HG03039 (cell line): Measurements from ENCODE around the gene UTP11.
A peak's percentile ranks its signal among the peaks of the same experiment; 100 is the strongest.
"Not testable (repeated sequence)": the region's sequence is repeated elsewhere in the genome, so short reads cannot be mapped to it uniquely, and the experiment has no call there.

Experiments used
- ATAC-seq: cut with Tn5 transposase; IDR thresholded peaks from one replicate; pipeline ENCODE4 v1.9.1; 2021; ENCODE audit warnings: mild to moderate bottlenecking, moderate library complexity; ENCODE audit not compliant: unreplicated experiment

The UTP11 gene

DNA sequence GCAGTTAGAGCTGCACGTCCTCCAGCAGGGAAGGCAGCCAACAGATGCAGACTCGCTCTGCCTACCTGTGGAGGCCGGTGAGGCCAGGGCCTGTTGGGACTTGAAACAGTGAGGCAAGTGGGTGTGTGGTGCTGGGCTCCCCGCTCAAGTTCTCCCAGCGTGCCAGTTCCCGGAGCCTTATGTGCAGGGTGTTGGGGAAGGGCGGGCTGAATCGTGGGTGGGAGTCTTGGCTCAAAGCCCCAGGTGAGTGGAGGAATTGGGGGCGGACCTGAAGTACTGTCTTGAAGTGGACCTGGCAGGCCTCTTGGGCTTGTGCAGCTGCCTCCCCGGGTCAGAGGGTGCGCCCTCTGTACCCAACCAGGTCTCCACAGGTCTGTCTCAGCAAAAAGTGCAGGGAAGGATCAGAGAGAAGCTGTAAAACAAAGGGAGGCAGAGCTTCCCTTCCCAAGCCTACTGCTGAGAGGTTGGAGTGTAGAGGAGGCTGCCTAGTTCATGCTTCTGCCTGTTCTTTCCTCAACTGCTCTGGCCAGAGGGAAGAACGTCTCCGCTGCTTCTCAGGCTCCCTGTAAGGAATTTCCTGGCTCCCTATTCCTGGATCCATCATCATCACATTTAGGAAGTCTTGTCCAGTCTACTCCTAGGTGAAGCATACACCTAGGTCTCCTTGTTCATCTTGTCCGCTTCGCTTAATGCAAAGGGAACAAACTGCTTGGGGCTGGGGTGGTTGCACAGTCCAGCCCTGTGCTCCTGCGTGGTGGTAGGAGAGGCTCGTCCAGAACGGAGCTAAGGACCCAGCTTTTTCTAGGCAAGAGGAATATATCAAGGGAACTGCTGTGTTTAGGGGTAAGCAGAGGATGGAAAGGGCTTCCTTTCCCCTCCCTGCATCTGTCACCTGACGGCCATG is 14.9 kb downstream of the UTP11 start:
- ATAC-seq = no peak

DNA sequence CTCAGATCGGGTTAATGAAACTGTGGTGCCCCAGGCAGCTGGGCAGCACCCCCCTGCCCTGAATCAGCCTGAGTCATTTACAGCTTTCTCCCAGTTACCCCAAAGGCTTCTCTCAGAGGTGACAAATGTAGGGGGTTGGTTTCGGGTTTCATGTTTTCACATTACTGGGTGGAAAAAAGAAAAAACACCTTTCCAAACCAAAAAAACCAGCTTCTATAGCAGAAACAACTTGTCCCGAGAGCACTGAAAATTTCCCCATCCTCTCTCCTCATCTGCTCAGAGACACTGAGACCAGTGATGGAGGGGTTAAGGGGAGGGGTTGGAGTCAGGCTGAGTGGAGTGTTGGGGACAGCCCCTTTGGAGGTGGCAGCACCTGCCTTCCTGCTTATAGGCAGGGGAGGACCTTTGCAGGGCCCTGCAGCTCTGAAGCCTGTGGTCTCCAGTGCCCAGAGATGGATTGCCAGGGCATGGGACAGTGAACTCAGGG is 15.6 kb downstream of the UTP11 start:
- ATAC-seq = peak; percentile 69

DNA sequence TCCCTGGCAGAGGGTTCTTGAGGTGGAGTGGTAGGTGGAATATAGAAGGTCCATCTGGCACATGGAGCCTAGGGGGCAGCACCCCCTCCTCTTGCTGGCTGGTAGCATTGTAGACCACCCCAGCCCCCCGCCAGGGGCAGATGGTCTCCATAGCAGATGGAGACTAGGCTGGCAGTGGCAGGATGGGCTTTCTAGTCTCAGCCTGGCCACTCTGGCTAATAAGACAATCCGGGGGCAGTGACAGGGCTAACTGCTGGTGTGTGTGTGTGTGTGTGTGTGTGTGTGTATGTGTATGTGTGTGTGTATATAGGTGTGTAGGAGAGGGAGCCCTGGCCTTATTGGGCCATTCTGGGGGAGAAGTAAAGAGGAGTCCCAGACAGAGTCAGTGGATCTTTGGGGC is 16.1 kb downstream of the UTP11 start:
- no peak for ATAC-seq

DNA sequence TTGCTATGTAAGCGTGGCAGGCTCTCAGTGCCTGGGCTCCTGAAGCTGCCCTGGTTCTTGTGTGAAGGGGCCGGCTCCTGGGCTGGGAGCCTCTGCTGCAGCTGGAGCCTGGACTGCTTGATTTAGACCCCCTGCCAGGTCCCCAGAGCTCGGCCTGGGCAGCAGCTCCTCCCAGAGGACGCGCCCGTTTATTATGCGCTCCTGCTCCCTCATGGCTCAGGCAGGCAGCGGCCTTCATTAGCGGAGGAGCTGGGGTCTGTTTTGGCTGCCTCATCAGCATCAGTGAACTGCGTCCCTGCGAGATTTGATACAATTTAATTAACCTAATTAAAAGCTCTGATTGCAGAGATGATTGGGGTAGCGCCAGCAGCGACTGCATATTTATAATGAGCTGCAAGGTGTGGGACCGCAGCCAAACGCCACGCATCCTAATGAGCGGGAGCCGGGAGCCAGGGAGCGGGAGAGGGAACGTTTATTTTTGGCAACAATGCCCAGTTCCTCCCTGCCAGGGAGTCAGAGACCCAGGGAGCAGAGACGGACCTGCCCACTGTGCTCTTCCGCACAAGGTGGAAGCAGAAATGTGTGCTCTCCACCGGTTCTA is 16.6 kb downstream of the UTP11 start:
- ATAC-seq = no peak

DNA sequence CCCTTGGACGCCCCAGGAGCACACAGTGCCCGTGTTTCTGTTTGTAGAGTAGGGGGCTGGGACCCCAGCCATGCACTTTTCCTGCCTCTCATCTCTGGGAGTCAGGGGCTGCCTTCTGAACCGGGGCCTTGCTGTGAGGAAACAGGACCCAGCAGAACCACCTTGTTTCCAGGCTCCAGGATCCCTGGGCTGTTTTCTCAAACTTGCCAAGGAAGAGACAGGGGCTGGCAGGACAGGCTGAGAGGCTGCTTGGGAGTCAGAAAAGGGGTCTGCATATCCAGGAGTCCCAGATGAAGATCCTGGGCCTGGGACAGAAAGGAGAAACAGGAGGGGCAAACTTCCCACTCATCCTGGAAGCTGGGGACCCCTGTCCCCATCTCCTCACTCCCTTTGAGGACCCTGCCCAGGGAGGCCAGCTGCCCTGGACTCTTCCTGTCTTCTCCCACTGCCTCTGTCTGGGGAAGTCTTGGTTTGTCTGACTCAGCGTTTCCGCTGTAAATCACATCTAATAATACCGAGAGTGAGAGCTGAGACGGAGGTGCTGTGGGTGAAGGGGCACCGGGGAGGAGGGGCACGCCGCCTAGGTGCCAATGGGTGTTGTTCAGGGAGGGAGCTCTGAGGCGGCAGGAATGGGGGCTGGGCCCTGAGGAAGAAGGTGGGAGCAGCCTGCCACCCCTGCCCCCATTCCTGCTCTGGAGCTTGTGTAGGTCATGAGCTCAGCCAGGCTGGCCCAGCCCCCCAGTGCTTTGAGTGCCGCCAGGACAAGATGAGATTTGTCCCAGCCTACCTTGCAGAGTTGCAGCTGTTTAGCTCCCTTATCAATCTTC is 17.4 kb downstream of the UTP11 start:
- no peak for ATAC-seq

DNA sequence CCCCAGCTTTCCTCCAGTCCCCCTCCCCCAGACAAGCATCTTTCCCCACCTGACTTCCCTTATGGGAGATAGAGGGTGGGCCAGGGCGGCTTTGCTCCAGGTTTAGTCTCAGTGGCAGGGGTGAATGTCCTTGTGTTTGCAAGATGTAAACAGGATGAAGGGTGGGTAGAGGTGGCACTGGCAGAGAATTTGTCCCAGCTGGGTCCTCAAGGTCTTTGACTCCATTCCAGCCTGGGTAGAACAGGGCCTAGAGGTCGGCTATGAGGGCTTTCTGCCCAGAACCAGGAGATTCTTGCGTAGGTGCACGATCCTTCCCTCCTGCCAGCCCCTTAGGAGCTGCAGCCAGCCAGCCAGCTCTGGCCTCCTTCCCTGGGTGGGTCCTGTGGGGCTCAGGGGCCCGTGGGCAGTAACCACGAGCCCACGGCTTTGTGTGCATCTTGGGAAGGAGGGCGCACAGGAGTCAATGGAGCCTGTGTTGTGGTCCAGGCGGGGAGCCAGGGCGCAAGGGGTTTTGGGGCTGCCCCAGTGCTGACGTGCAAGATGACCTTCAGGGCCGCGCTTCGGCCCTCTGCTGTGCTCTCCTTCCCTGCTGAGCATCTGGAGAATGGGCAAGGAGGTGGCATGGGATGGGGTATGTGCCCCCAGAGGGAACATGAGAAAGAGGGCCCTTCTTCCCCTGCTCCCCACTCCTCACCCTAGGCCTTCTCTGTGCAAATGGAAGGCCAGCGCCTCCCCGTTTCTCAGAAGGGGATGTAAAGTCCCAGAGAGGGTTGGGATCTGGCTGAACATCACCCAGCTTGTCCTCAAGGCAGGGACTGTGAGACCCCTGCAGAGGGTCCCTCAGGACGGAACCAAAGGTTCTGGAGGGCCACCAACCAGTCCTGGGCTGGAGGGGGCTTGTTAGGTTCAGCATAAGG is 18.3 kb downstream of the UTP11 start:
- no peak for ATAC-seq

DNA sequence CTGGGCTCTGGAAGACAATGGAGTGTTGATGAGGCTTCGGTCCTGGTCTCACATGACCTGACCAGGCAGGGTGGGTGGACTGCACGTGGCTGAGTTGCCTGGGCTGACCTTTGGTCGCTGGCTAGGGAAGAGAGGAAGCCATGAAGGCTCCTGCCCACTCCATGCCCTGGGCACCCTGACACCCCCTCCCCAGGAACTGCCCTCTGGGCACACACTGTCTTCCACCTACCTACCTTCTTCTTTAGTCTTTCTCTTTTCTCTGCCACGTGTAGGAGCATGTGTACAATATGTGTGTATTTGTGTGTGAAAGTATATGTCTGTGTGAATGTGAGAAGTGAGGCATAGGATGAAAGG is 19.0 kb downstream of the UTP11 start:
- no peak for ATAC-seq

DNA sequence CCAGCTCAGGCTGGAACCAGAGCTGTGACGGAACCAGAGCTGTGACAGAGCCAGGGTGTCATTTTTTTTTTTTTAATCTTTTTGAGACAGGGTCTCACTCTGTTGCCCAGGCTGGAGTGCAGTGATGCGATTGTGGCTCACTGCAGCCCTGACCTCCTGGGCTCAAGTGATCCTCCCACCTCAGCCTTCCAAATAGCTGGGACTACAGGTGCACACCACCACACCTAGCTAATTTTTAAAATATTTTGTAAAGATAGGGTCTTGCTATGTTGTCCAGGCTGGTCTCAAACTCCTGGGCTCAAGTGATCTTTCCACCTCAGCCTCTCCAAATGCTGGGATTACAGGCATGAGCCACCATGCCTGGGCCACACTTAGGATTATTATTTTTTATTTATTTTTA is 20.5 kb downstream of the UTP11 start:
- not testable (repeated sequence) for ATAC-seq

DNA sequence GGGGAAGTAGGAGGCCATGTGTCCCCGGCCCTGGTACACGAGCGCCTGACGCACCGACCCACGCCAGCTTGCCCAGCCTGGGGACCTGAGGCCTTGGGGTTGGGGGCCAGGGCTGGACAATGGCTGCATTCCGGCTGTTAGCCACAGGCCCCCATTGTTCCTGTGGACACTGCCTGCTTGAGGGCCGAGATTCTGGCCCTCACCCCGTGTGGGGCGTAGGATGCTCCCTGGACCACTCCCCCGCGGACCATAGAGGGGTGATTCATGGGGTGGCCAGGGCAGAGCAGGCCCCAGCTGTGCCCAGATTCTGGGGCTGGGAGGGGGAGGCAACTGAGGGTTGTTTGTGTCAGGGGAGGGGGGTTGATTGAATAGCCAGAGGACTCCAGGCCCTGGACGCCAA is 22.3 kb downstream of the UTP11 start:
- ATAC-seq = no peak

DNA sequence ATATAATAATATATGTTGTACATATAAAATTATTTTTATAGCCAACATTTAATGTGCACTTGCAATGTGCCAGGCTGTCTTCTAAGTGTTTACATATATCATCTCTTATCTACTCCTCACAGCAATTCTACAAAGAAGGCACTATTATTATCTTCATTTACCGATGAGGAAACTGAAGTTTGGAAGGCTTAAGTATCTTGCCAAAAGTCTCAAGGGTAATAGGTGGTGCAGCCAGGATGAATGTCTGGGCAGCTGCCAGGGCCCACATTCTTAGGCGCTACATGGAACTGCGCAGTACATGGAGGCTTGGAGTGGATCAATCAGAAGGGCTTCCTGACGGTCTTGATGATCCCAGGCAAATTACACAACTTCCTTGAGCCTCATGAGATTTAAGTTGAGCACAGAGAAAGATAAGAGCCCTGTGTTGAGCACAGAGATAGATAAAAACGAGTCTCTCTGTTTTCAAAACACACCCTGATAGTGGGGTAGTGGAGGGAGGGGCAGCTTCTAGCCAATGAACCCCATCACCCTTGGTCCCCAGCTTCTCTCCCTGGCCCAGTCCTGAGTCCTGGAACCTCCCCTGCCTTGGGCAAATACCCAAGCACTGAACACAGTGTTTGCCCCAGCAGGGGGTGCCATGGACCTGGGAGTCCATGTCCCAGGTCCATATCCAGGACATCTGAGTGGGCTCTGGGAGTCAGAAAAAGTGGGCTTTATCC is 24.8 kb downstream of the UTP11 start:
- no peak for ATAC-seq

DNA sequence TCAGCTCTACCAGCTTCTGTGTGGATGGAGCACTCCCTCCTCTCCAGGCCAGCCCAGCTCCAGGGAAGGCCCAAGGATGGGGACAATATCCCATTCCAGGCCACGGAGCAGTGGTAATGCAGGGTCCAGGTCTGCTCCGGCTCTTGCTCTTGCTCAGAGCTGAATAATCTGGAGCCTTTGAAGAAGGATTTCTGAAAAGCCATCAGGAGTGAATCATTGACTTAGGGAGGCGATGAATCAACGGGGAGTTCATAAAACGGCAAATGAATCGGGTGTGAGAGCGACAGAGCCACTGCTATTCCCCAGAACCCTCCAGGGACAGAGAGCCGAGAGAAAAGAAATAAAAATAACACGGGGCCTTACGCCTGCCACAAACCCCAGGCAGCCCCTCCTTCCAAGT is 26.3 kb downstream of the UTP11 start:
- no peak for ATAC-seq

DNA sequence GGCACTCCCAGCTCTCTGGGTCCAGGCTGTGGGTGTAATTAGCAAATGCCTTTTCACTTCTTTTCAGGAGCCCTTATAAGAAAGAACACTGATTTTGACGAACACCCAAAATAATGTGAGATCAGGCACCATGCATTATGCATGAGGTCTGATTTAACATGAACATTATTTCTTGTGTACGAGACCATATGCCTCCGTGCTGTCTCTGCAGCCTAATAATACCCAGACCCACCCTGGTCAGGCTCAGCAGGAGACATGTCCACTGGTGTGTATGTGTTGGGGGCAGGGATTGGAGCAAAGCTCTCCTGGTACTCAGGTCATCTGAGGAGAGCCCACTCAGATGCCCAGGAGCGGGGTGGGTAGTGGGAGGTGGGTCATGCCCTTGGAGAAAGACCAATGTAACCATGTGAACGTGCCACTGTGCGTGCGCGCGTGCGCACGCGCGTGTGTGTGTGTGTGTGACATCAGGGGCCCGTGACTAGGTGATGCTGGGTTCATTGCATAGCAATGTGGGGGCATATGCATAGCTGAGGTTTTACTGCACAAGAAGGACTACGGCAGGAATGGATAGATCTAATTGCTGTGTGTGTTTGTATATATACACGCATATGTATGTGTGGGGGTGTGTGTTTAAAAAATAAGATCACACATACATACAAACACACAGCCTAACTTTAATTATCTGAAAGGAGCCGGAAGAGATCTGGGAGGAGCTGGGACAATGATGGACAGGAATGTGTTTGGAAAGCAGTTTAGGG is 27.0 kb downstream of the UTP11 start:
- no peak for ATAC-seq

DNA sequence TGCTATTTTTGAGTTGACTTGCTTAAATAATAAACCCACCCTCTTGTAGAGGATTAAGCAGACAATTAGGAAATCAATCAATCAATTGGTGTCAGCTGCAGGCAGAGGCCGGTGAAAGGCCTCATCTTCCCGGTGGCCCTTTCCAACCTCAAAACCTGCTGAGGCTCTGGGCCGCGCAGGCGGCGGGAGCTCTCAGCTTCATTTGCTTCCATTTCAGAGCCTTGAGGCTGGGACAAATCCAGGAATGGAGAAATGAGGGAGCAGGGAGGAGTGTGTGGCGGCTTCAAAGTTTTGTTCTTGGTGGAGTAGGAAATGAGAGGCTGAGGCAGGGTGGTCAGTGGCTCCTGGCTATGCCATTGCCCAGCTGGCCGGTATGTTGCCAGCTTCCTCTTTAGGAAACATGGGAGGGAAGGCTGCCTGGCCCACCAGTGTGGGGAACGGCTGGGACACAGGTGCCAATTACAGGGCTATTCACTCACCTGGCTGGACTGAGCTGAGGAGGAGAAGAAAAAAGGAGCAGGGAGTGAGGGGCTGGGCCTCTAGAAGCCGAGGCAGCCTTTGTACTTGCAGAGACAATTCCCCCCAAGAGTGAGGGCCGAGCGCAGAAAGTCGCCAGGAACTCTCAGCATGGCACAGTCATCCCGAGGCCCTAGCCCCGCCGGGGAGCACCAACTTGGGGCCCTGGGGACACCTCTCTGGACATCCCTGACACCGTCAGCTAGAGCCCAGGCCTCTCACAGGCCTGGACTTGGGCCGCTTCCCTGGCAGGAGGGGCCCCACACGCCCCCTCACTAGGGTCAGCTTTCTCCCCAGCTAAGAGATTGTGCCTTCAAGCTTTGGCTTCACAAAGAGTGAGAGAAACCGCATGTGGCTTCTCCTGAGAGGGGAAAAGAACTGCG is 29.7 kb downstream of the UTP11 start:
- no peak for ATAC-seq

DNA sequence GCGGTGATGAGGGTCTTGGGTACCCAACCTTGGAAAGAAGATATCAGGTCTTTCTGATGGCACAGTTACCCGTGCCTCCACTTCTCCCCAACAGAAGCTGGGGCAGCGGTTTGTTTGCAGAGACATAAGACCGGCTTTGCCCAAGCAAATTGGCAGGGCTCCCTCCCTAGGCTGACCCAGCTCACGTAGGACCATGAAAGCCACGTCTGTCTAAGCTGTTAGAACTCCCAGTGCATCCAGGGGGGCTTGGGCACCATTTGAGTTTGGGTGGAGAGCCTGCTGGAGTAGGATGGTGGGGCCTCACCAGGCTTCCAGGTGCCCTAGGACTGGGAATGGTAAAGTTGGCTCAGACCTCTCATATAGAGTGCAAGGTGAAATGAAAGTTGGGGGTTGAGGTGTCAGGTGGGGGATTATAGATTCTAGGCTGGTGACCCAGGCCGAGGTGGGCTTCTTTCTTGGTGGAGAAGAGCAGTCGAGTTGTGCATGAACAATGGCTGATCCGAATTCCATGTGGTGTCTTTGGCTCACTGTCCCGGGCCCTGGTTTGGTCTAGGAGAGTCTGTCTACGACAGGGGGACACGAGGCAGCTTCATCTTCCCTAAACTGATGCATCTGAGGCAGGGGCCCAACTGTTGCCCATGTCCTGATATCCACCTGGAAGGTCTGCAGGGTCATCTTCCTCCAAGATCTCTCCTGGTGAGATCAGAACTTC is 30.7 kb downstream of the UTP11 start:
- no peak for ATAC-seq

DNA sequence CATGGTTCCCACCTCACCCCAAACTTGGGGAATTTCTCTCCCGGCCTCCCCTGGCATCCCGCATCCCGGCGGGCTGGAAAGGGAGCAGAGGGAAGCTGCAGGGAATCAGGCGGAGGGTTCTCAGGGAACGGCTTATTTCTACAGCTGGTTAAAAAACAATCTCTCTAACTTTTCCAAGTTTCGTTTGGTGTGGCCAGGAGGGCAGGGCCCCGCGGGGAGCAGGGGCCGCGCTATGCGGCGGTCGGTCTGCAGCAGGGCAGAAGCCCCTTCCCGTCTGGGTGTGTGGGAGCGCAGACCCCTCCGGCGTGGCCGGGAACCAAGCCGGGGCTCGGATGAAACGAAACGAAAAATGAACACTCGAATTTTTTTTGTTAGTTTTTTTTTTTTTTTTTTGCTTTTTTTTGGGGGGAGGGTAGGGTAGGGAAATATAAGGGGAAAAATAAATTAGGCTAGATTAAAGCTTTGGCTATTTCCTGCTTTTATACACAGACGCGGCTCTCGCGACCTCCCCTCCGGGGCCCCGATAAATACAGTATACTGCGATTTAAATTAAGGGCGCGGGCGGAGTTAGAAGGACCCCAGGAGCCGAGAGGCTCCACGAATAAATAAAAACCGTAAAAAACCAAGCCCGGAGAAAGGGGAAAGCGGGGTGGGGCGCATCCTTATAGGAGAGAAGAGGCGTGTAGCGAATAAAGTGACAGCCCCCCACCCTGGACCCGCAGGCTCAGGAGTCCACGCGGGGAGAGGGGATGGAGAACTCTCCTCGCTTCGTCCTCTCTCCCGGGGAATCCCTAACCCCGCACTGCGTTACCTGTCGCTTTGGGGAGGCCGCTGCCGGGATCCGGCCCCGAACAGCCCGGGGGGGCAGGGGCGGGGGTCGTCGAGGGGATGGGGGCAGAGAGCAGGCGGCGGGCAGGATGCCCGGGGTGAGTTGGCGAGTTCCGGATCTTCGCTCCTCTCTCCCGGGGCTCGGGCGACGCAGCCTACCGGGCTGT is 32.0 kb downstream of the UTP11 start:
- no peak for ATAC-seq
